Measurements from ENCODE around the gene ARHGAP10. TPM values are rescaled to one million over a fixed set of nuclear protein-coding genes. Genes with fewer than 3 reads are reported as not detected.
"Not testable (repeated sequence)": the region's sequence is repeated elsewhere in the genome, so short reads cannot be mapped to it uniquely, and the experiment has no call there.

ARHGAP10 gene
- total RNA-seq, 1 donor from 2014 or later = 28.0 TPM

DNA sequence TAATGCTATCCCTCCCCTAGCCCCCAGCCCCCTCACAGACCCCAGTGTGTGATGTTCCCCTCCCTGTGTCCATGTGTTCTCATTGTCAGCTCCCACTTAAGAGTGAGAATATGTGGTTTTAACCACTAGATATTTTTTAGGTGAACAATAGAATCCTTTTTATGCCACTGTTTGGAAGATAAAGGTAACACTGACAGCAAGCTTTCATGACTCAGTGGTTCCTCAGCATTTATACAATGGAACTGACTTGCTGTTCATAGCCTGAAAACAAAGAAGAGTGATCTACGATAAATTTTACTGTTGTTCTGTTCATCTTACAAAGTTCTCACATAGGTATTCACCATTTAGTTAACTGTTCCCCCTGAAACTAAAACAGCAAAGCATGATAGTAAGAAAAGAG is 147.8 kb downstream of the ARHGAP10 start:
- H3K36me3 ChIP-seq (ENCODE audit: insufficient read depth, low read length) = peaks cover 17% of the 10 kb centered on the region
- Mint-ChIP-seq H3K36me3 (ENCODE audit: low read depth, unreplicated experiment) (peaks cover 15% of the 10 kb centered on the region), H3K27me3 (ENCODE audit: low read depth, unreplicated experiment) (no peaks in the 10 kb centered on the region), H3K9me3 (ENCODE audit: unreplicated experiment) (no peaks in the 10 kb centered on the region), H3K4me1 (ENCODE audit: low read depth, unreplicated experiment) (peaks cover 3% of the 10 kb centered on the region), H3K27ac (ENCODE audit: unreplicated experiment) (no peak overlapping the region), H3K4me3 (ENCODE audit: unreplicated experiment) (no peak overlapping the region)
- no peaks in the 10 kb centered on the region for H3K4me1 ChIP-seq (ENCODE audit: insufficient read depth, low read length)
- no peaks in the 10 kb centered on the region for H3K9me3 ChIP-seq (ENCODE audit: insufficient read depth, low read depth, low read length)
- H3K4me3 ChIP-seq (ENCODE audit: insufficient read depth, low read depth, low read length) = no peak overlapping the region
- no peaks in the 10 kb centered on the region for H3K27me3 ChIP-seq (ENCODE audit: insufficient read depth, low read length)
- no peak for FAIRE-seq
- H3K9ac ChIP-seq (ENCODE audit: low read length) = no peak overlapping the region
- no peak overlapping the region for H3K27ac ChIP-seq (ENCODE audit: low read depth, low read length)
- no peaks in the 10 kb centered on the region for H4K20me1 ChIP-seq (ENCODE audit: insufficient read depth, low read length)
- peak; percentile 65 for DNase-seq (ENCODE audit: low read depth)
- no peaks in the 10 kb centered on the region for H3K79me2 ChIP-seq (ENCODE audit: insufficient read depth, low read length)
- no peak for TF ChIP-seq EZH2 (IDR thresholded peaks at IDR 0.05; ENCODE audit: insufficient read depth, low read length)
- TF ChIP-seq, protein P1, sequence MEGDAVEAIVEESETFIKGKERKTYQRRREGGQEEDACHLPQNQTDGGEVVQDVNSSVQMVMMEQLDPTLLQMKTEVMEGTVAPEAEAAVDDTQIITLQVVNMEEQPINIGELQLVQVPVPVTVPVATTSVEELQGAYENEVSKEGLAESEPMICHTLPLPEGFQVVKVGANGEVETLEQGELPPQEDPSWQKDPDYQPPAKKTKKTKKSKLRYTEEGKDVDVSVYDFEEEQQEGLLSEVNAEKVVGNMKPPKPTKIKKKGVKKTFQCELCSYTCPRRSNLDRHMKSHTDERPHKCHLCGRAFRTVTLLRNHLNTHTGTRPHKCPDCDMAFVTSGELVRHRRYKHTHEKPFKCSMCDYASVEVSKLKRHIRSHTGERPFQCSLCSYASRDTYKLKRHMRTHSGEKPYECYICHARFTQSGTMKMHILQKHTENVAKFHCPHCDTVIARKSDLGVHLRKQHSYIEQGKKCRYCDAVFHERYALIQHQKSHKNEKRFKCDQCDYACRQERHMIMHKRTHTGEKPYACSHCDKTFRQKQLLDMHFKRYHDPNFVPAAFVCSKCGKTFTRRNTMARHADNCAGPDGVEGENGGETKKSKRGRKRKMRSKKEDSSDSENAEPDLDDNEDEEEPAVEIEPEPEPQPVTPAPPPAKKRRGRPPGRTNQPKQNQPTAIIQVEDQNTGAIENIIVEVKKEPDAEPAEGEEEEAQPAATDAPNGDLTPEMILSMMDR (IDR thresholded peaks at IDR 0.05; ENCODE audit: insufficient read depth, low read depth, low read length) = no peak
- H2AFZ ChIP-seq (ENCODE audit: low read depth, low read length) = no peak overlapping the region
- H3K4me2 ChIP-seq (ENCODE audit: low read length) = peak overlapping the region; percentile 13

DNA sequence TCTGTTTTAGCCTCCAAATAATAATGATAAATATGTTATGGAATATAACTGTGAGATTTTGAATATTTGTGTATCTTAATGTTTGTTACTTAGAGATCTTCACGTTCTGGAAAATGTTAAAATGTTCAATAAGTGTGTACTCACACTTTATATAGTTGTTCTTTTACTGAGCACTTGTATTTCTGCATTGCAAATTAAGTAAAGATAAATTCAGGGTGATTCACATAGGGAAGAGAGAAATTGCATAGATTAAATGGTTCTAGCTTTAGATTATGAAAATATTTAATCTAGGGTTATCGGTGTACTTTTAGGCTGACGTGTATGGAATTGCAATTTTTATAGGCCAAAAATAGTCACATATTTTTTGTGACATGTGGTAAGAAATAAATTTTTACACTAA is 148.6 kb downstream of the ARHGAP10 start:
- H3K27ac ChIP-seq (ENCODE audit: low read depth, low read length) = no peak overlapping the region
- H3K9me3 ChIP-seq (ENCODE audit: insufficient read depth, low read depth, low read length) = no peaks in the 10 kb centered on the region
- no peak overlapping the region for H3K4me3 ChIP-seq (ENCODE audit: insufficient read depth, low read depth, low read length)
- H3K36me3 Mint-ChIP-seq (ENCODE audit: low read depth, unreplicated experiment) = peaks cover 20% of the 10 kb centered on the region
- H3K27me3 Mint-ChIP-seq (ENCODE audit: low read depth, unreplicated experiment) = no peaks in the 10 kb centered on the region
- H3K79me2 ChIP-seq (ENCODE audit: insufficient read depth, low read length) = no peaks in the 10 kb centered on the region
- DNase-seq (ENCODE audit: low read depth) (no peak), FAIRE-seq (no peak)
- no peaks in the 10 kb centered on the region for H3K4me1 ChIP-seq (ENCODE audit: insufficient read depth, low read length)
- no peaks in the 10 kb centered on the region for H4K20me1 ChIP-seq (ENCODE audit: insufficient read depth, low read length)
- H3K4me2 ChIP-seq (ENCODE audit: low read length) = no peak overlapping the region
- peaks cover 3% of the 10 kb centered on the region for H3K4me1 Mint-ChIP-seq (ENCODE audit: low read depth, unreplicated experiment)
- H3K27me3 ChIP-seq (ENCODE audit: insufficient read depth, low read length) = no peaks in the 10 kb centered on the region
- TF ChIP-seq EZH2 (IDR thresholded peaks at IDR 0.05; ENCODE audit: insufficient read depth, low read length) = no peak
- TF ChIP-seq, protein P1 (IDR thresholded peaks at IDR 0.05; ENCODE audit: insufficient read depth, low read depth, low read length) = no peak
- no peak overlapping the region for H3K9ac ChIP-seq (ENCODE audit: low read length)
- H3K36me3 ChIP-seq (ENCODE audit: insufficient read depth, low read length) = peaks cover 11% of the 10 kb centered on the region
- no peak overlapping the region for H2AFZ ChIP-seq (ENCODE audit: low read depth, low read length)
- H3K4me3 Mint-ChIP-seq (ENCODE audit: unreplicated experiment) = no peak overlapping the region
- no peaks in the 10 kb centered on the region for H3K9me3 Mint-ChIP-seq (ENCODE audit: unreplicated experiment)
- no peak overlapping the region for H3K27ac Mint-ChIP-seq (ENCODE audit: unreplicated experiment)

DNA sequence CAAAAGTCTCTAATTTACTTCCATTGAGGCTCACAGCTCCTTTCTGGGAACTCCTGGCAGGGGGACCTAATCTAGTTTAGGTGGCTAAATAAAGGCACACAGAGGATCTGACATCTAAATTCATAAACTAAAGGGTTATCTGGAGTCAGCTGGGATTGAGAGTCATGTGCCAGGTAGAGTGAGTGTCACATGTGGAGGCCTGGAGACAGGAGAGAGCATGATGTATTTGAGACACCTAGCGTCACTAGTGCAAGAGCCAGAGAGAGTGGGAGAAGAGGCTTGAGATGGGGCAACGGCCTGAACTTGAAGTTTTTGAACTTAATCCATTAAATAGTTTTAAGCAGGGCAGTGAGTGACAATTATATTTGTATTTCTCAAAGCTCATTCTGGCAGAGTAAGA is 152.6 kb downstream of the ARHGAP10 start:
- TF ChIP-seq, protein P1 (IDR thresholded peaks at IDR 0.05; ENCODE audit: insufficient read depth, low read depth, low read length) = no peak
- no peak for TF ChIP-seq EZH2 (IDR thresholded peaks at IDR 0.05; ENCODE audit: insufficient read depth, low read length)
- Mint-ChIP-seq H3K4me3 (ENCODE audit: unreplicated experiment) (no peak overlapping the region), H3K9me3 (ENCODE audit: unreplicated experiment) (no peaks in the 10 kb centered on the region), H3K36me3 (ENCODE audit: low read depth, unreplicated experiment) (peaks cover 24% of the 10 kb centered on the region), H3K27ac (ENCODE audit: unreplicated experiment) (no peak overlapping the region), H3K27me3 (ENCODE audit: low read depth, unreplicated experiment) (no peaks in the 10 kb centered on the region), H3K4me1 (ENCODE audit: low read depth, unreplicated experiment) (peaks cover 3% of the 10 kb centered on the region)
- no peaks in the 10 kb centered on the region for H4K20me1 ChIP-seq (ENCODE audit: insufficient read depth, low read length)
- no peak overlapping the region for H3K4me3 ChIP-seq (ENCODE audit: insufficient read depth, low read depth, low read length)
- H3K4me1 ChIP-seq (ENCODE audit: insufficient read depth, low read length) = no peaks in the 10 kb centered on the region
- no peaks in the 10 kb centered on the region for H3K9me3 ChIP-seq (ENCODE audit: insufficient read depth, low read depth, low read length)
- no peak for DNase-seq (ENCODE audit: low read depth)
- H2AFZ ChIP-seq (ENCODE audit: low read depth, low read length) = no peak overlapping the region
- no peaks in the 10 kb centered on the region for H3K79me2 ChIP-seq (ENCODE audit: insufficient read depth, low read length)
- no peak overlapping the region for H3K4me2 ChIP-seq (ENCODE audit: low read length)
- H3K36me3 ChIP-seq (ENCODE audit: insufficient read depth, low read length) = peaks cover 9% of the 10 kb centered on the region
- H3K27ac ChIP-seq (ENCODE audit: low read depth, low read length) = no peak overlapping the region
- no peak overlapping the region for H3K9ac ChIP-seq (ENCODE audit: low read length)
- no peak for FAIRE-seq
- H3K27me3 ChIP-seq (ENCODE audit: insufficient read depth, low read length) = no peaks in the 10 kb centered on the region

DNA sequence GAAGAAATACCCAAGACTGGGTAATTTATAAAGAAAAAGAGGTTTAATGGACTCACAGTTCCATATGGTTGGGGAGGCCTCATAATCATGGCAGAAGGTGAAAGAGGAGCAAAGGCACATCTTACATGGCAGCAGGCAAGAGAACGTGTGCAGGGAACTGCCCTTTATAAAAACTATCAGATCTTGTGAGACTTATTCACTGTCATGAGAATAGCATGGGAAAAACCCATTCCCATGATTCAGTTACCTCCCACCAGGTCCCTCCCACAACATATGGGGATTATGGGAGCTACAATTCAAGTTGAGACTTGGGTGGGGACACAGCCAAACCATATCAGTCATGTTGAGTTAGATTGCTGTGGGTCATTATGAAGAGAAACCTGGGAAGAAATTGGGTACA is 153.3 kb downstream of the ARHGAP10 start:
- H3K9me3 ChIP-seq (ENCODE audit: insufficient read depth, low read depth, low read length); H3K27me3 ChIP-seq (ENCODE audit: insufficient read depth, low read length); H3K4me3 ChIP-seq (ENCODE audit: insufficient read depth, low read depth, low read length); H3K4me3 Mint-ChIP-seq (ENCODE audit: unreplicated experiment); H3K27ac ChIP-seq (ENCODE audit: low read depth, low read length); H3K4me2 ChIP-seq (ENCODE audit: low read length); H3K9ac ChIP-seq (ENCODE audit: low read length); H4K20me1 ChIP-seq (ENCODE audit: insufficient read depth, low read length); H3K4me1 Mint-ChIP-seq (ENCODE audit: low read depth, unreplicated experiment); DNase-seq (ENCODE audit: low read depth); H3K27me3 Mint-ChIP-seq (ENCODE audit: low read depth, unreplicated experiment); H3K9me3 Mint-ChIP-seq (ENCODE audit: unreplicated experiment); H3K36me3 ChIP-seq (ENCODE audit: insufficient read depth, low read length); FAIRE-seq; H3K79me2 ChIP-seq (ENCODE audit: insufficient read depth, low read length); H2AFZ ChIP-seq (ENCODE audit: low read depth, low read length); H3K27ac Mint-ChIP-seq (ENCODE audit: unreplicated experiment); H3K4me1 ChIP-seq (ENCODE audit: insufficient read depth, low read length): not testable (repeated sequence)
- H3K36me3 Mint-ChIP-seq (ENCODE audit: low read depth, unreplicated experiment) = peaks cover 26% of the 10 kb centered on the region

Data from astrocyte (in vitro differentiated cells and primary cell).